HG02571 (cell line): ENCODE data around the gene PHC2.

Source experiments
- ATAC-seq: cut with Tn5 transposase; IDR thresholded peaks from one replicate; pipeline ENCODE4 v1.9.1; 2021; ENCODE audit warnings: mild to moderate bottlenecking, moderate library complexity; ENCODE audit not compliant: unreplicated experiment

PHC2 gene

GRCh38 chr1:33275706-33276572 is 155.0 kb downstream of the PHC2 start:
- no peak for ATAC-seq

- no peak for ATAC-seq
Measured at GRCh38 chr1:33275195-33275594, 155.7 kb downstream of the PHC2 start.

DNA sequence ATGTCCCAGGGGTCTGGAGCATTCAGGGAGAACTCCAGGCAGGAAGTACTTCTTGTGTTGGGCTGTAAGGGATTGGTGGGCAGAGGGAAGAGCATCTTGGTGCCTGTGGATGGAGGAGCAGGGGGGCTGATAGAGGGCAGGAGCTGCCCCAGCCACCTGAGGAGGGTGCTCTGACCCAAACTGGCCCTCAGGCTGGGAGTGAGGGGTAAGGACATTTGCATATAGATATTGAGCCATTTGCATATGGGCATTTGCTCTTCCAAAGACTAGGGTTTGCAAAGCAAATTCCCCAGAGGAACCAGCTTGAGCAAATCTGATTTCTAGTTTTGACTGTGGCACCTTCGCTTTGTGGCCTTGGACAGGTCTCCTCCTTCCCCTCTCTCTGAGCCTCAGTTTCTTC is 156.4 kb downstream of the PHC2 start:
- ATAC-seq = no peak

DNA sequence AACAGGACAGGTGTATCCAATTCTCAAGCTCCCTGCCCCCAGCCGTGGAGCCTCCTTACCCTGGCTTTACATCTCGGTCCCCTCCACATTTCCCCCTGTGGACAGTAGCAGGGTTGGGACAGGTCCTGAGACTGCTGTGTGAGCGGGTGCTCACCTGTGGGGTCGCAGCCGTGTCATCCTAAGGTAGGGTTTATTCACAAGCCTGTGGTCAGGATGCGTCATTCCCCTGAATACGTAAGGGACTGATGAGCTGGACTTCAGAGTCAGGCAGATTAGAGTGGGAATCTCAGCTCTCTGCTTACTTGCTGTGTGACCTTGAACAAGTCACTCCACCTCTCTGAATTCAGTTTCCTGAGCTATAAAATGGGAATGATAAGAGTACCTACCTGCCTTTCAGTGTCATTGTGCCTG is 156.9 kb downstream of the PHC2 start:
- ATAC-seq = no peak
